HUDEP-2 (cell line): ENCODE measurements around the gene GRK5.
"Not testable (repeated sequence)": the region's sequence is repeated elsewhere in the genome, so short reads cannot be mapped to it uniquely, and the experiment has no call there.

Source experiments
- DNase-seq, 76 experiments: peaks; one replicate each; lab custom pipeline; 2025; ENCODE audit not compliant: unreplicated experiment in 76 of 76; lab: John Stamatoyannopoulos, UW

GRK5 gene

GRCh38 chr10:119426699-119427098 lies 219.3 kb downstream of the GRK5 start:
- DNase-seq = no peak

- DNase-seq = no peak
Observed at GRCh38 chr10:119427263-119427864, 220.0 kb downstream of the GRK5 start.

- no peak for DNase-seq
Observed at GRCh38 chr10:119428789-119429188, 221.4 kb downstream of the GRK5 start.

- DNase-seq = no peak
Observed at GRCh38 chr10:119429771-119430170, 222.4 kb downstream of the GRK5 start.

- no peak for DNase-seq
Observed at GRCh38 chr10:119431034-119431772, 223.8 kb downstream of the GRK5 start.

GRCh38 chr10:119431773-119432135 lies 224.4 kb downstream of the GRK5 start:
- no peak for DNase-seq

GRCh38 chr10:119434942-119435341 lies 227.6 kb downstream of the GRK5 start:
- DNase-seq = not testable (repeated sequence)

GRCh38 chr10:119438717-119439116 lies 231.3 kb downstream of the GRK5 start:
- no peak for DNase-seq

GRCh38 chr10:119439922-119440321 lies 232.6 kb downstream of the GRK5 start:
- no peak for DNase-seq

GRCh38 chr10:119441151-119441821 lies 233.9 kb downstream of the GRK5 start:
- DNase-seq = no peak

- DNase-seq = no peak
Observed at GRCh38 chr10:119441921-119442757, 234.8 kb downstream of the GRK5 start.

GRCh38 chr10:119442758-119443060 lies 235.3 kb downstream of the GRK5 start:
- no peak for DNase-seq

- no peak for DNase-seq
Observed at GRCh38 chr10:119443441-119443840, 236.1 kb downstream of the GRK5 start.

- DNase-seq = no peak
Observed at GRCh38 chr10:119443970-119444660, 236.7 kb downstream of the GRK5 start.

GRCh38 chr10:119444866-119445265 lies 237.5 kb downstream of the GRK5 start:
- no peak for DNase-seq

GRCh38 chr10:119445311-119445934 lies 238.1 kb downstream of the GRK5 start:
- peak in 68 of 76 experiments; percentile 5 to 81 (median 57) for DNase-seq

GRCh38 chr10:119445935-119446317 lies 238.6 kb downstream of the GRK5 start:
- DNase-seq = no peak

GRCh38 chr10:119446441-119447277 lies 239.3 kb downstream of the GRK5 start:
- no peak for DNase-seq

- no peak for DNase-seq
Observed at GRCh38 chr10:119447421-119447820, 240.1 kb downstream of the GRK5 start.
